ENCODE data around the gene RGS16.

The RGS16 gene

DNA sequence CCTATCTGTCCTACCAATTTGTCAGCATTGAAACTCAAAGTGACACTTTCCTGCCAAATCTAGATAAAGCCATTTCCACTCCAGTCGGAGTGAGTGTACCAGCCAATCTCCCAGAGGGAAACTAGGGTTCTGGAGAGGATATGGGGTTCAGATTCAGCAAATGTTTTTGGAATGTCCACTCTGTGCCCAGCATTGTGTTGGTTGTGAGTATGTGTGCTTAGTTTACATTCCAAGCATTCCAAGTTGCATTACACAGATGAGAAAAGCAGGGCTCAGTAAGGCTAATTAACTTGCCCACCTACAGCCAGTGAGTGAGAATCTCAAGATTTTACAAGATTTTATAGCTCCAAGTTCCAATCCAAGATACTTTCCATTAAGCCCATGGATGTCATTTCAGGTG, 26.4 kb upstream of the RGS16 start:
- DNase-seq (ENCODE audit: extremely low read depth in 1 of 2, low read depth in 1 of 2), result no peak

DNA sequence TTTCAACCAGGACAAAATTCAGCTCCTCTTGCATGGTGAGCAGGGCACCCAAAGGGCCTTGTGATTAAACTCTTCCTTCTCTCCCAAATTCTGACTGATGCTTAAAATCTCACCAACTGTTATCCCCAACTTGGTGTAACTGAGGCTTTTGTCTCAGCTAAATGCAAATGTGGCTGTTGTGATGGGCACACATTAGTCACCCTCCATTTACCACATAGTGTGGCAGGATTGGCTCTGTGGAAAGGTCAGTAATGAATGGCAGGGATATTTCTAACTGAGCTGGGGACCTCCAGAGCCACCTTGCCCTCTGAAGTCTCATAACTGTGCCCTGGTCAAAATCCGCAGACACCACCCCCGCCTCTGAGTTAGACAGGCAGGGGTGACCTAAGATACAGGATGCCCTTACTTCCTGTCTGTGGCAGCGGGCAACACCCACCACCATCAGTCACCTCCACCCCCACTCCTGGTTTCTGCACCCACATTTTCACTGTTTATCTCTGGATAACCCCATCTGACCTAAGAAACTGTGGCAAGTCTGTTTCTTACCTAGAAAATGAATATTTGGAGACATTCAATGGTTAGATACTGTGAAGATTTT, 25.4 kb upstream of the RGS16 start:
- DNase-seq (ENCODE audit: extremely low read depth in 1 of 2, low read depth in 1 of 2), result peak in 1 of 2 donors; percentile 24

DNA sequence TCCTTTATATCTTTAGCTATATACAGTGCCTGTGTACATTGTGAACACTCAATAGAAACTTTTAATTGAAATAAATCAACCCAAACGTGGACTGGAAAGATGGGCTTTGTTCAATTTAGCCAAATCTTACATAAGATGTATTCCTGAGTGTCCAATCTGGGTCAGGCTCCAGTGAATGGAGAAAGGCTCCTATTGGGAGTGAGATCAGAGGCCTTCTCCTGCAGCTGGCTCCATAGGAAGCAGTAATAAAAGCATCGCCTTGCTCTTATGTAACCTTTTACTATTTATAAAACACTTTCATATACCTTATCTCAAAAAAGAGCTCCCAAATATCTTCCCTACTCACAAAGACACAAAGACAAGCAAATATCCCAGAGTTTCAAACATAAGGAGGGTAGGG, 24.9 kb upstream of the RGS16 start:
- no peak for DNase-seq (ENCODE audit: extremely low read depth in 1 of 2, low read depth in 1 of 2)

DNA sequence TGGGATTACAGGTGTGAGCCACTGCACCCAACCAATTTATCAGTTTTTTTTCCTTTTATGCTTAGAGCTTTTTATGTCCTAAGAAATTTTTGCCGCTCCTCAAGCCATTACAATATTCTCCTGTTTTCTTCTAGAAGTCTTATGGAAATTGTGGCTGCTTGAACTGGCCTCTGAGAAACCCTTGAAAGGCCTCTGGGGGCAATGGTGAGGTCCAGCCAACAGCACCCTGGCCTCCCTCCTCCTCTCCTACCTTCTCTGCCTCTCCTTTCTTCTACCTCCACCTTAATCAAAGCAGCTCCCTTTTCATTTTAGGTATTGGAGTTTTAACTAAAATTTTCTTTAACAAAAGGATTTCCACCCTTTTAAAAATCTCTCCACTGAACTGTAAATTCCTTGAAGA, 24.5 kb upstream of the RGS16 start:
- DNase-seq (ENCODE audit: extremely low read depth in 1 of 2, low read depth in 1 of 2), result no peak

DNA sequence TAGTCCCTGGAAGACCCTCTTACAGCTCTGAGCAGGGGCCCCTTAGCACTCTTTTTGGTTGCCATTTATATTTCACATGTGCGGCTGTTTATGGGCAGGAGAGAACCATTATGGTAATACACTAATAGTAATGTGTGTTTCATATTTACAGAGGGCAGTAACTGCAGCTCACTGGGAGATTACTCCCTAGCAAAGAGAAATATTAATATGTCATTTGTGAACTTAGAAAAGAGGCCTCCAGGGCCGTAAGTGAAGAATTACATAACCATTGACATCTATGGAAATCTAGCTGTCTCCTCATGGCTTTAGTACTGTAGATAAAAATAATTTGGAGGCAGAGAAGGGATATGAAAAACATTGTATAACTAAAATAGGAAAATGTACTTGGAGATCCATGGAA, 23.4 kb upstream of the RGS16 start:
- DNase-seq (ENCODE audit: extremely low read depth in 1 of 2, low read depth in 1 of 2), result no peak

DNA sequence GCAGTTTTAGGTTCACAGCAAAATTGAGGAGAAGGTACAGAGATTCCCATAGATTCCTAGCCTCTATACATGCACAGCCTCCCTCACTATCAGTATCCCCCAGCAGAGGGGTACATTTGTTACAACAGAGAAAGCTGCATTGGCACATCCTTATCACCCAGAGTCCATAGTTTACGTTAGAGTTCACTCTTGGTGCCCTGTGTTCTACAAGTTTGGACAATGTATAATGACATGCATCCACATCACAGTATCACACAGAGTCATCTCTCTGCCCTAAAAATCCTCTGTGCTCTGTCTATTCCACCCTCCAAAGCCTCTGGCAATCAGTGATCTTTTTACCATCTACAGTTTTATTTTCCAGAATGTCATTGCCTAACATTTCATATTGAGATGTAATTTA, 22.3 kb upstream of the RGS16 start:
- no peak for DNase-seq (ENCODE audit: extremely low read depth in 1 of 2, low read depth in 1 of 2)

DNA sequence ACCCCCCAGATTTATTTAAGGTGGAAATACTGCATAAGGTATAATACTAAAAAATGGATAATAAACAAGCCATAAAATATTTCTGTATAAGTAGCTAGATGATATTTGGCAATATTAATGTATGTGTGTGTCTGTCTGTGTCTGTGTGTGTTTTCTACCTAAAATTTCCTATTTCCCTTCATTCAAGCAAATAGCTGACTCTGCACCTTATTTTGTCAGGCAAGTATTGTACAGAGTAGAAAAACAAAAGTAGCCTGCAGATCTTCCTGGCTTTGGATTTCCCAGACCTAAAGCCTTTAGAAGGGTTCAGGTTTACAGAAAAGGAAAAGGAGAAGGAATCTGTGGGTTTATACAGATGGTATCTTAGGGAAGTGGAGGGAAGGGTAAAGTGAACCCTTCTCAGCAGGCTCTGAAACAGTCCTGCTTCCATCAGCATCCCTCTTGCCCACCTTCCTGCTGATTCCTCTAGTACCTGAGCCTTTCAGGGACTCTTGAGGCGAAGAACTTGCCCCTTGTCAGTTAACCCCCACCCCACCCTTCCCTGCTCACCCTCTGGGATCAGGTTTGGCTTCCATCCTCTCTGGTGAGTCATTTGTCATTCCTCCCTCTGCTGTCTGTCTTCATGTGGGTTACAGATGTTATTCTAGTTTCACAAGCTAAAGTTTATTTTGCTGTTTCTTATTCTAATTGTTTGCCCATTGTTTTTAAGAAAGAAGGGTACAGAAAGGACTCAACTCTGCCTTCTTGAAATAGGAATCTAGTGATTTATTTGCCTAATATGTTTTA, 21.7 kb upstream of the RGS16 start:
- no peak for DNase-seq (ENCODE audit: extremely low read depth in 1 of 2, low read depth in 1 of 2)

DNA sequence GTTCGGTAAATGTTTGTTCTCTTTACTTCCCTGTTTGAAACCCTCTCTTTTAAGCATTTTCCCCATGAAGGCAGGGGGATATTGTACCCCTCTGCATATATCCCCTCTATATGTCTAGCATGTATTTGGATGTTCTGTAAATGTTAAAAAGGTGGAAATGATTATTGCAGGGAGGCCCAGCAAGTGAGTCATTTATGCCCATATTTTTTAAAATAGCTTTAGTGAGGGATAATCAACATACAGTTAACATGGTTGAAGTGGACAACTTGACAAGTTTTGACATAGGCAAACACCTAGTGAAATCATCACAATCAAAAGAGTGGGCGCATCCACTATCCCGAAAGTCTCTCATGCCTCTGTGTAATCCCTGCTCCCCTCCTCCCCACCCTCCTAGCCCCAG, 20.8 kb upstream of the RGS16 start:
- DNase-seq (ENCODE audit: extremely low read depth in 1 of 2, low read depth in 1 of 2), result no peak

DNA sequence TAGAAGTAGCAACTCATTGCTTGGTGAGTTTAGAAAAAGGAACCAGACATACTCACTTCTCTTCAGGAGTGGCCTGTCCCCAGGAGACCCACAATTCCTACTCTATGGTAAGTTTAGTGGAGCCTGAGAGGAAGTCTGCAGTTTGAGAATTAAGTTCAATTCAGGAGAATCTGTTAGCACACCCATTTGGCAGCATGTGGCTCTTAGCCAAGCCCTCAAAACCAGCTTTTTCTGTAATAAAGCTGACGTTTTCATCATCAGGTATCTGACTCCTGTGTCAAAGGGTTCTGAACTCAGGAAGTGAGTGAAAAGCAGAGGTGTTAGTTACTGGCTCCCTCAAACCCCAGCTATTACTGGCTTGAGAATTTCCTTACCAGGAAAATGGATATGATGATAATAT, 20.4 kb upstream of the RGS16 start:
- no peak for DNase-seq (ENCODE audit: extremely low read depth in 1 of 2, low read depth in 1 of 2)

DNA sequence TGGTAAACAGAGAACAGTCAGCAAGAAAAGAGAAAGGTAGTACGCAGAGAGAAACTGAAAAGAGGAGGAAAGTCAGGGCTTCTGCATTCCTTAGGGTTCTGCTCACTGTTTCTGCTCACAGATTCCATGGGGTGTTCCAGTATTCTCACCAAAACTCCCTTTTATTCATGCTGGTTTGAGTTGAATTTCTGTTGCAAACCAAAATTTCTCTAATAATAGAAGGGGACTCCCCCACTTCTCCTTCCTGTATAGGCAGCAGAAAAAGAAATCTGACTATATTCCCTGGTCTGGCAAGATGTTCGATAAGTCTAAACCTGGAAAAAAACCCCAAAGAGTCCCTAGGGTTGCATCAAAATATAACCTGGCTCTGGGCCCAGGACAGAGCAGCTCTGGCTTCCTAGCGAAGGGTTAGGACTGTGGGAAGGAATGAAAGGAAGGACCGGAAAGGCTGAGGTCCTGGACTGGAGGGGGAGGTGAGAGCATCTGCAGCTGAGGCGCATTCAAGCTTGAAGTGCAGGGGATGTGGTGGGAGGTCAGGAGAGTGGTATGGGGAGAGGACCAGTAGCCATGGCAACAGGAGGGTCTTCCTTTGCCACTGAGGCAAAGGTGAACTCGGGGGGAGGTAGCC, 18.8 kb upstream of the RGS16 start:
- no peak for DNase-seq (ENCODE audit: extremely low read depth in 1 of 2, low read depth in 1 of 2)

DNA sequence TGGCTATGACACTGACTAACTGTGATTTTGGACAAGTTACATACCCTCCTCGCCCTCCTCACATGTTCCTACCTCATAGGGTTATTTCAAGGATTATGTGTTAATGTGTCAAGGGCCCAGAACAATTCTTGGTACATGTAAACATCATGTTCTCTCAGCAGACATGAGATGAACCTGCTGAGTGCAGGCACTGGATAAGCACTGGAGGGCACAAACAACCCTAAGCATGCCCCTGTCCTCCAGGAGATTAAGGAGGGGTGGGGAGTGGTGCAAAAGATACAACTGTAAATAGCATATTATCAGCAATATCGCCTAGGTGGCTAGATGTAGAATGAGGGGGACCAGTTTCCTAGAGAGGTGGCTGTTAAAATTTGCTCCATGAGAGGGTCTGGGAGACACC, 17.7 kb upstream of the RGS16 start:
- no peak for DNase-seq (ENCODE audit: extremely low read depth in 1 of 2, low read depth in 1 of 2)

DNA sequence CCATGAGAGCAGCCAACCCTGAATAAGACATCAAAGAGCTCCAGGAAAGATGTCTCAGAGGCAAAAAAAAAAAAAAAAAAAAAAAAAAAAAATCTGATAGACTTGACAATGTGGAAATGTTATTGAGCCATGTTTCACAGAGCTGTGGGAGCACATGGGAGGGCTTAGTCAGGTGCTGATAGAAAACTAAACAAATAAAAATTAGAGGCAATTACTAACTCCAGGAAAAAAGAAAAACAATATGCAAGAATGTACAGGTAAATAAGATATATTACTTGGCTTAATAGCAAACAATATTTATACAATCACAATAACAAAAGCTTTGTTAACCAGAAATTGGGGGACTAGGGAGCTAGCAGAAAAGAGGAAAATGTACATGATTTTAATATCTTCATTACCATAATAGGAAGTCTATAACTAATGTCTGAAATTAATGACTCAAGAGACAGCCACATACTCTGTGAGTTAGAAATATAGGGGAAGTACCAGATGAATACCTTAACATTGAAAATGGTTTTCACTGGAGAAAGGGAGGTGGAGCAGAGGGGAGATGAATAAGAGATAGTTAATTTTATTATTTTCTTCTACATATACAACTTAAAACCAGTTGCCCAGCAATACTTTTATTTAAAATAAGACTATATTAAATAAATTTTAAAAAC, 16.9 kb upstream of the RGS16 start:
- no peak for DNase-seq (ENCODE audit: extremely low read depth in 1 of 2, low read depth in 1 of 2)

DNA sequence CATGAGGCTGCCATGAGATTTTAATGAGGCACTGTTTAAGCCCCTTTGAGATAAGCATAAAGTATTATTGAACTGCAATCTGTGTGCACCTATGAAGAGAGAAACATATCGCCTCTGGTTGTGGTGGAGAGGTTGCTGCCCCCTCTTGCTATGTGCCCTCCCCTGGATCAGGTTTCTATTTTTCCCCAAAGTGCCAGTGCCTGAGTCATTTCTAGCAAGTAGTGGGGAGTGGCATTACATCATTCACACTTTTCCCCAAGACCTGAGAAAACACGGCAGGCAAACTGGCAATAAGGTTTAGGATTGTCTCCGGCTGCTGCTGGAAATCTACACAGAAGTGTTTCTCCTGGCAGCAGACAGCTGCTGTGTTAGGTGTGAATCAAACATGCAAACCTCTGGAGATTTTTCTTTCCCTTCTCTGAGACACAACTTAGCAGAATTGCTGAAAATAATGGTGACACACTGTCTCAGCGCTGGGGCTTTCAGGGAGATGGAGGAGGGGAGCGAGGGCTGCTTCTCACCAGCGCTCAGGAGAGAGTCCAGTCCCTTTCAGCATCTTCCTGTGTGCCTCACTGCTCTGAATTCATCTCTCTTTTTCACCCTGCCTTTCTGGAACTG, 13.7 kb upstream of the RGS16 start:
- no peak for DNase-seq (ENCODE audit: extremely low read depth in 1 of 2, low read depth in 1 of 2)

DNA sequence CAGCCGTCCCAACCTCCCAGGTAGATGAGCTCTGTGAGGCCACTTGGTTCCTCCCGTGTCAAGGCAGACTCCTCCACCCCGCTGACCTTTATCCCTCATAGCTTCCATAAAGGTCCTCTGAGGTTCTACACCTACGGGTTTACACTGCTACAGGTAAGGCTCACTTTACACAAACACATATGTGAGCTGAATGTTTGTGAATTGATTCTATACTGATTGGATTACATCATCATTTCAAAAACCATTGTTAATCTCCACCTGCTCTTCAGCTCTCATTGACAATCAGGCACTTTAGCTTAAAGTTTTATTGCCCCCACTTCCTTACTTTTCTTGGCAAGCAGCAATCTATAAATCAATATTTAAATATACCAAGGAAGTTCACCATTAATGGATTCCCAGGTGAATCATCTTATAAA, 12.8 kb upstream of the RGS16 start:
- DNase-seq (ENCODE audit: extremely low read depth in 1 of 2, low read depth in 1 of 2), result no peak

DNA sequence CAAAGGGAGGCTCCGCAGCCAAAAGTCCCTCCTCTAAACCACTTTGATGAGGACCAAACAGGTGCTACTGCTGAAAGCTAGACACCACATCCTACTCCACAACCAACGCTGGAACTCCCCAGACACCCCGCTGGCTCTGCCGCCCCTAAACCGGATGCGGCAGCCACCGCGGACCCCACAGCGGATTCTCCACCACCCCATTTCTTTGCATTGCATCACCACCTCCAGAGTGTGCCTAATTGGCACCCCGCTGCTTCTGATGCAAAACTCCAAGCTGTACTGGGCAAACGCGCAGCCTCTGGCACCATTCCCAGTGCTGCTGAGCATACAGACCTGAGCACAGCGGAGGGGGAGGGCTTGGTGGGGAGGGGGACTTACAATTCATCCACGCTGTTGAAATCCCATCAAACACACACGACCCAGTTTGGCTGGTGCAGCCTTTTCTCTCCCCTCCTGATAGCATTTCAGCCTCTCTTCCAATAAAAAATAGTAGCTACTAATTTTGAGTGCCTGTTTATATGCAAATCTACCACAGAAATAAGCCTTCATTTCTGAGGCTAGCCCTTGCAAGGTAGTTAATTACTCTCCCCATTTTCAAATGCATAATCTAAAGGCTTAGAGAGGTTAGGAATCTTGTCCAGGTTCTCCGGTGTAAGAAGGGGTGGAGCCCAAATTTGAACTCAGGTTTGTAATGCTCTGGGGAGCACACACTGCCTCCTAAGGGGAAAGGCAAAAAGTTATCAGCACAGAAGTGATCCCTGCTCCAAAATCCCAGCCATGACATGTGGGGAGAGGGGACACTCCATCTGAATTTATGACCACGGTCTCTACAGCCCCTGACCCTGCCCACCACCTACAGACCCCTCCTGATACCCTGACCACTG, 12.2 kb upstream of the RGS16 start:
- DNase-seq (ENCODE audit: extremely low read depth in 1 of 2, low read depth in 1 of 2), result peak; percentile 58 to 73

DNA sequence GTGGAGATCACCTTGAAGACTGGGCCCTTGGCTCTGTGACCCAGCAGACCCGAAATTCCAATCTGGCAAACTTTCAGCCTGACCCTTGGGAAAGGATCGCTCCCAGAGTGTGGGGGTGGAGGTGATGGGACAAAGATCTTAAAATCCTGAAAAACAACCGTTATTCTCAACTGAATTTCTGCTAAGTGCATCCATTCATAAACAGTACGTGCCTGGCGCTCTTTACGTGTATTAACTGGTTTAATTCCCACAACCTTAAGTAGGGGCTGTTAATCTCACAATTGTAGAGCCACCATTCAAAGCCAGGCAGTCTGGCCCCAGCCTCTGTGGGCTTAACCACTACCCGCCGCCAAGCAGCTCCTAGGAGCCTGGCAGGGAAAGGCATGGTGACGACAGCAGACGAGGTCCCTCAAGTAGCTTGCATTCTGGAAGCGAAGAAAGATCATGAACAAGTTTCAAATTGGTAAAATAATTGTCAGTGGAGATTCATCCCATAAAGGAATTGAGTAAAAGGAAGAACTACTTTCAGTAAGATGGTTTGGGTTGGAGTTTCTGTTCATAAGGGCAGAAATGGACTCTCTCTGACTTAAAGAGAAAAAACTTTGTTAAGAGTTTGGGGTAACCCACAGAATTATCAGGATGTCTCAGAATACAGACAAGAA, 11.4 kb upstream of the RGS16 start:
- DNase-seq (ENCODE audit: extremely low read depth in 1 of 2, low read depth in 1 of 2), result no peak

DNA sequence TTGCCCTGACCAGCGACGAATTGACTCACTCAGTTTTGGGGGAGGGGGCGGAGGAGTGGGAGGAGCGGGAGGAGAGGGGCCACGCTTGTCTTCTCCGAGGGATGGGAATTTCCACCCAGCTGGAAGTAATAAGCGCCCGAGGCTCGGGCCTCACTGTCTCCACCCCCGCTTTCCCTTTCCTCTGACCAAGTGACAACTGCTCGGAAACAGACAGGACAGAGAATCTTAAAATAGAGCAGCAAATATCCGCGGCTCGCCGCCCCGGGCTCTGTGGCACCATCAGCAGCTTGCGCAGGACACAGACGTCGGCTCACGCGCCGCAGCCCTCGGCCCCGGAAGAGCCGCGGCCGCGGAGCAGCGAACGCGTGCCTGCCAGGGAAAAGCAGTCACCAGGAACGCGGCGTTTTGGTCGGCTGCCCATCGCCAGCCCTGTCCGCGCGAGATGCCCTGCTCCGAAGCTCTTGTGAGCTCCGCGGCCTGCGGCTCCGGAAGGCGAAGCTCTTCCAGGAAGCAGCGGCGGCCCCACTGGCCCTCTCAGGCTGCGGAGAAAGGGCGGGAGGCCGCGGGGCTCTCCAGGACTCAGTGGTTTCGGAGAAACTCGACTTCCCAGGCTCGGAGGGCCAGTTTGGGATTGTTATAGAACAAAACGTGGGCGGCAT, 10.7 kb upstream of the RGS16 start:
- peak in 1 of 2 donors; percentile 27 for DNase-seq (ENCODE audit: extremely low read depth in 1 of 2, low read depth in 1 of 2)

DNA sequence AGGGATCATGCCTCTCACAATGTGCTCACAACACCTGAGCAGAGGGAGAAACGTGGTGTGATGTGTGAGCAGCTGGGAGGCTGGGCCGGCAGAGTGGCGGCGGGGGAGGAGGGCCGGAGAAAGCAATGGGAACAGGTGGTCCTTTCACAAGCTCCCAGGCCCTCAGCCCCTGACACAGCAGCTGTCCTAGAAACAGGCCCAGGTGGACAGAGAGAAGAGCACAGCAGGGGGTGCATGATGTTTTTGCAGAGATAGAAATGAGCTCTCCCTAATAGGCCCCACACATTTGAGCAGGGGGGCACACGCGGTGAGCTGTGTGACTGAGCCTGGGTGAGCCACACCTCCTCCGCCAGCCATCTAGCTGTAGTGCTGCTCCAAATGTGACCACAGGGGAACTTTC, 7.6 kb upstream of the RGS16 start:
- no peak for DNase-seq (ENCODE audit: extremely low read depth in 1 of 2, low read depth in 1 of 2)

DNA sequence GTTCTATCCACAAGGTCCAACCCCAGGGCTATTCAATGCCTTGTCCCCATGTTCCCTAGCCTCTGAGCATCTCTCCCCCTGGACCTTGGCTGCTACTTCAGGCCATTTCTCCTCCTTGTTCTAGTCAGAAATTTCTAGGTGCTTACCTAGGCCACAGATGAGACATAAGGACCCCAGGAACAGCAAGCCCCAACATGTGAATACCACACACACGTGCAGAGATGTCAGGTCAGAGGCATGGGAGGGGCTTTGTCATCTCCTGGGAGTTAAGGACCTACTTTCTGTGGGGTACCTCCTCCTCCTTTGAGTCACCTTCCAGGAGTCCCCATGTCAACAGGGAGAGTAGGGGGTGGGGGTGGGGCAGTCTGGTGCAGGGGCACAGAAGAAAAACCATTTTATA, 7.1 kb upstream of the RGS16 start:
- DNase-seq (ENCODE audit: extremely low read depth in 1 of 2, low read depth in 1 of 2), result no peak
